Keratinocyte (primary cell): Measurements from ENCODE around the gene NEK9. TPM values are rescaled to one million over a fixed set of nuclear protein-coding genes. Genes with fewer than 3 reads are reported as not detected.

Experiments used
- DNase-seq: peaks from one replicate; pipeline ENCODE4 v3.0.0-alpha.2; 2011; ENCODE audit warnings: low read depth, missing footprints, low spot score
- FAIRE-seq: peaks from 2 replicates; lab custom pipeline; 2011; peaks lifted over from hg19 to GRCh38; lab: Jason Lieb, UNC
- H2AFZ ChIP-seq: 2 replicates; pipeline ENCODE4 v1.6.0; 2012; ENCODE audit warnings: low read length, control low read depth, inconsistent platforms; ENCODE audit not compliant: control insufficient read depth
- H3K27ac ChIP-seq: 2 replicates; pipeline ENCODE4 v1.5.1; 2011; ENCODE audit warnings: low read length; ENCODE audit not compliant: control insufficient read depth, insufficient read depth
- H3K27me3 ChIP-seq: 3 replicates; pipeline ENCODE4 v1.6.0; 2011; ENCODE audit warnings: low read length; ENCODE audit not compliant: control insufficient read depth, insufficient read depth; ENCODE audit errors: extremely low read depth
- H3K36me3 ChIP-seq, 2 experiments: 2 replicates in 1 of 2; 3 replicates in 1 of 2; pipeline ENCODE4 v1.5.1; 2011; ENCODE audit warnings: low read length in 2 of 2, mild to moderate bottlenecking in 1 of 2; ENCODE audit not compliant: control insufficient read depth in 2 of 2, insufficient read depth in 2 of 2; ENCODE audit errors: extremely low read depth in 1 of 2
- H3K4me1 ChIP-seq: 3 replicates; pipeline ENCODE4 v1.5.1; 2011; ENCODE audit warnings: low read length; ENCODE audit not compliant: control insufficient read depth, insufficient read depth; ENCODE audit errors: extremely low read depth
- H3K4me2 ChIP-seq: 3 replicates; pipeline ENCODE4 v1.6.0; 2011; ENCODE audit warnings: low read depth, low read length; ENCODE audit not compliant: control insufficient read depth, insufficient read depth; ENCODE audit errors: extremely low read depth
- H3K4me3 ChIP-seq, 3 experiments: fragments of 200-600 bp in 1 of 3; sonication (generic) in 1 of 3; 2 replicates in 2 of 3; 3 replicates in 1 of 3; pipeline ENCODE4 v1.5.1; 2011 to 2016; ENCODE audit warnings: low read length in 3 of 3, mild to moderate bottlenecking in 3 of 3, control low read depth in 2 of 3, inconsistent platforms in 1 of 3, low read depth in 1 of 3, mixed read lengths in 1 of 3, mixed run types in 1 of 3, moderate library complexity in 1 of 3; ENCODE audit not compliant: control insufficient read depth in 2 of 3, insufficient read depth in 2 of 3; ENCODE audit errors: extremely low read depth in 1 of 3
- H3K79me2 ChIP-seq: 2 replicates; pipeline ENCODE4 v1.6.0; 2012; ENCODE audit warnings: low read length; ENCODE audit not compliant: control insufficient read depth, insufficient read depth
- H3K9ac ChIP-seq: 3 replicates; pipeline ENCODE4 v1.6.0; 2011; ENCODE audit warnings: low read length; ENCODE audit not compliant: control insufficient read depth, insufficient read depth; ENCODE audit errors: extremely low read depth
- H3K9me1 ChIP-seq: 3 replicates; pipeline ENCODE4 v1.6.0; 2011; ENCODE audit warnings: low read length; ENCODE audit not compliant: control insufficient read depth, insufficient read depth; ENCODE audit errors: extremely low read depth
- H3K9me3 ChIP-seq: 2 replicates; pipeline ENCODE4 v1.5.1; 2012; ENCODE audit warnings: low read depth, low read length; ENCODE audit not compliant: control insufficient read depth
- H4K20me1 ChIP-seq: 3 replicates; pipeline ENCODE4 v1.6.0; 2011; ENCODE audit warnings: low read length; ENCODE audit not compliant: control insufficient read depth, insufficient read depth; ENCODE audit errors: extremely low read depth
- CTCF ChIP-seq, 3 experiments: IDR thresholded peaks in 1 of 3; conservative IDR thresholded peaks in 1 of 3; optimal IDR thresholded peaks in 1 of 3; 2 replicates in 2 of 3; 3 replicates in 1 of 3; pipeline versions ENCODE3 to v1.5.1; 2011; ENCODE audit warnings: low read length in 3 of 3, mild to moderate bottlenecking in 3 of 3, moderate library complexity in 2 of 3, control low read depth in 1 of 3, inconsistent platforms in 1 of 3; ENCODE audit not compliant: insufficient read depth in 2 of 3; ENCODE audit errors: extremely low read depth in 1 of 3
- EZH2 ChIP-seq: IDR thresholded peaks from one replicate; pipeline ENCODE4 v1.6.1; 2012; ENCODE audit warnings: inconsistent platforms, mild to moderate bottlenecking, low read length, moderate library complexity
- dilution Hi-C: fragments of 300-500 bp; cut with MboI; formaldehyde crosslinking; loops from one replicate; pipeline ENCODE4 v1.7.0; 2020; ENCODE audit warnings: low sequenced_read_pairs; ENCODE audit not compliant: extremely low pct_ligation_motif_present
- polyA plus RNA-seq, 5 experiments: library from polyadenylated mRNA; depleted of rRNA in 3 of 5; stranded (reverse) in 3 of 5; stranded (forward) in 1 of 5; unstranded in 1 of 5; fragments of >200 nt; gene quantifications; 1 replicate in 1 of 5; 2 replicates in 3 of 5; 3 replicates in 1 of 5; pipeline versions ENCODE4 v1.2.1 to v1.2.3, GENCODE V29; 2011 to 2012; ENCODE audit warnings: missing spikeins in 2 of 5, low read depth in 1 of 5, low replicate concordance in 1 of 5

NEK9 gene
- polyA plus RNA-seq, 1 donor (not counting 4 experiments of a cell fraction or from before 2014, with no cell fraction given), result 43.7 TPM

GRCh38 chr14:75040507-75040906 lies 86.3 kb downstream of the NEK9 start:
- Histone ChIP-seq H3K4me1 (peaks cover 22% of the 10 kb centered on the region), H3K36me3 (peaks cover 2 to 3% of the 10 kb centered on the region in 2 experiments)
- no peak for FAIRE-seq

GRCh38 chr14:75032939-75033338 lies 93.9 kb downstream of the NEK9 start:
- Histone ChIP-seq H3K4me1 (no peaks in the 10 kb centered on the region), H3K79me2 (no peaks in the 10 kb centered on the region), H3K4me3 (no peak overlapping the region), H3K9me3 (no peaks in the 10 kb centered on the region), H3K4me2 (no peak overlapping the region), H3K27ac (no peak overlapping the region), H3K27me3 (no peaks in the 10 kb centered on the region), H2AFZ (no peak overlapping the region), H3K9ac (no peak overlapping the region), H4K20me1 (no peaks in the 10 kb centered on the region), H3K36me3 (peaks cover 8 to 24% of the 10 kb centered on the region in 2 experiments), H3K9me1 (no peaks in the 10 kb centered on the region)
- no peak for DNase-seq
- no peak for TF ChIP-seq EZH2
- TF ChIP-seq CTCF (optimal IDR thresholded peaks at IDR 0.05 in 1 of 3, IDR thresholded peaks at IDR 0.05 in 1 of 3, conservative IDR thresholded peaks at IDR 0.05 in 1 of 3; ENCODE audit: extremely low read depth in 1 of 3, insufficient read depth in 2 of 3, low read length in 3 of 3), result no peak
- no peak for FAIRE-seq
- dilution Hi-C loops, result no loop called here

More at GRCh38 chr14:75040507-75040906, 86.3 kb downstream of the NEK9 start:
- H3K27ac ChIP-seq, result no peak overlapping the region
- TF ChIP-seq CTCF (optimal IDR thresholded peaks at IDR 0.05 in 1 of 3, IDR thresholded peaks at IDR 0.05 in 1 of 3, conservative IDR thresholded peaks at IDR 0.05 in 1 of 3; ENCODE audit: extremely low read depth in 1 of 3, insufficient read depth in 2 of 3, low read length in 3 of 3) (no peak), EZH2 (no peak)
- H2AFZ ChIP-seq, result no peak overlapping the region
- dilution Hi-C loops, result no loop called here
- H3K9me3 ChIP-seq, result no peaks in the 10 kb centered on the region
- no peaks in the 10 kb centered on the region for H3K9me1 ChIP-seq
- no peaks in the 10 kb centered on the region for H3K79me2 ChIP-seq
- no peak overlapping the region for H3K4me2 ChIP-seq
- H3K4me3 ChIP-seq, result no peak overlapping the region
- no peaks in the 10 kb centered on the region for H3K27me3 ChIP-seq
- no peak for DNase-seq
- H3K9ac ChIP-seq, result no peak overlapping the region
- H4K20me1 ChIP-seq, result no peaks in the 10 kb centered on the region
